Activated CD4-positive, alpha-beta T cell treated with anti-CD3 and anti-CD28 coated beads, Interleukin-2, amount 50 U/mL, for 24 hours (primary cell): ENCODE data around the gene ZNF792.
"Not testable (repeated sequence)": the region's sequence is repeated elsewhere in the genome, so short reads cannot be mapped to it uniquely, and the experiment has no call there.

Source experiments
- DNase-seq, 2 donors: peaks; one replicate each; pipeline ENCODE4 v3.0.0-alpha.2; 2020; ENCODE audit warnings: low read depth in 1 of 2, low spot score in 1 of 2

The ZNF792 gene

DNA sequence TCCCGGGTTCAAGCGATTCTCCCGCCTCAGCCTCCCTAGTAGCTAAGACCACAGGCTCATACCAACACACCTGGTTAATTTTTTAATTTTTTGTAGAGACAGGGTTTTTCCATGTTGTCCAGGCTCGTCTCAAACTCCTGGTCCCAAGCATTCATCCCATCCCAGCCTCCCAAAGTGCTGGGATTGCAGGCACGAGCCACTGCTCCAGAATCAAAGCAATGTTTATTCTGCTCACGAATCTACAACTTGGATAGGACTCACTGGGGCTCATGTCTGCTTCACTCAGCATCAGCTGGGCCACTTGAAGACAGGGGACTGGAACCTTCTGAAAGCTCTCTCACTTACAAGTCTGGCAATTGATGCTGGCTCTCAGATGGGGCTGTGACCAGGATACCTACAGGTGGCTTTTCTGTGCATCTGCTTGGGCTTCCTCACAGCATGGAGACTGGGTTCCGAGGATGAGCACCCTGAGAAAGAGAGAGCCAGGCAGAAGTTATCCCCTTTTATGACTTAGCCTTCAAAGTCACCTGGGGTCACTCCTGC lies 8.2 kb upstream of the ZNF792 start:
- no peak for DNase-seq

GRCh38 chr19:34970185-34970780 lies 6.3 kb upstream of the ZNF792 start:
- not testable (repeated sequence) for DNase-seq

GRCh38 chr19:34969721-34970120 lies 5.7 kb upstream of the ZNF792 start:
- no peak for DNase-seq

DNA sequence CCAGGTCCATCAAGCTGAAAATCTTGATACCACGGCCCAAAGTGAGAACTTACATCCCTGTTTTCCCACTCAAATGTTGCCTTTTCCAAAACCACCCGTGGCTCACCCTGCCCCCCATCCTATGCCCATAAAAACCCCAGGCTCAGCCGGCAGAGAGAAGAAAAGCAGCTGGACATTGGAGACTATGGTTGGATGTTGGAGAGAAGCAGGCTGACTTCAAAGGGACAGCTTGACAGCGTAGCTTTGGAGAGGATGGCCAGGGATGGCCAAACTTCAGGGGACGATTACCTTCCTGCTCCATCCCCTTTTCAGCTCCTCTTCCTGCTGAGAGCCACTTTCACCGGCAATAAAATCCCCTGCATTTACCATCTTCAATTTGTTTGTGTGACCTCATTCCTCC lies 3.5 kb upstream of the ZNF792 start:
- no peak for DNase-seq

- not testable (repeated sequence) for DNase-seq
These were observed 1.5 kb upstream of the ZNF792 start for GRCh38 chr19:34965505-34965904.

- no peak for DNase-seq
These were observed 569 bp upstream of the ZNF792 start for GRCh38 chr19:34964598-34964997.

DNA sequence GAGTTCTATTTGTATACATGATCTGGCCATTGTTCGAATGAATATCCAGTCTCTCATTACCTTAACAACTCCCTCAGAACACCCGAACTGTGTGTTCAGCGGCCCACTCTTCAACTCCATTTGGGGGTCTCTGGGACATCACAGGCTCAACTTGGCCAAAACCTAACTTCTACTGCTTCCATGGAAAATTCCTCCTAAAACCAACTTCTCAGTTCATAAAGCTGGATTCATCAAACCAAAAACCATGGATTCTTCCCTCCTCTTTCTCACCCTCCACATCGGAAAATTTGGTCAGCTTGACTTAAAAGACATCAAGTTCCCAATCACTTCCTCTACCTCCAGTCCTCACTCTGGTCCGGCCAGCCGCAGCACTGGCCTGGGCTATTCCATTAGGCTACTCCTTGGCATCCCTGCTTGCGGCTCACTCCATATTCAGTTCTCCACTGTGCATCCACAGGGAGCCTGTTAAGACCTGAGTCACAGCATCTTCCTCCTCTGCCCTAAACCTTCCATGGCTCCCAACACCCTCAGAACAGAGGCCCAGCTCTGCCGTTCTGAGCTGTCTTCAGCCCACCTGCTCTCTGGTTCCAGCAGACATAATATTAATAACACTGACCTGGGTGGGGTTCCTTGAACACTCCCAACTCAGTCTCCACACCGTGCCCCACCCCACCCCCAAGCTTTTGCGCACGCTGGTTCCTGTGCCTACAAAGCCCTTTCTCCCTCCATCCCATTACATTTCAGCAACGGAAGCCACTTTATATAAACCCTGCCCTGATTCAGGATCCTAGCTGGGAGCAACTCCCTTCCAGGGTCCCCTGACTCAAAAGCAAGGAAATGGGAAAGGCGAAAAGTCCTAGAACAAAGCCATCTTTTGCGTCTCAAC lies 1.1 kb downstream of the ZNF792 start:
- DNase-seq, result no peak

DNA sequence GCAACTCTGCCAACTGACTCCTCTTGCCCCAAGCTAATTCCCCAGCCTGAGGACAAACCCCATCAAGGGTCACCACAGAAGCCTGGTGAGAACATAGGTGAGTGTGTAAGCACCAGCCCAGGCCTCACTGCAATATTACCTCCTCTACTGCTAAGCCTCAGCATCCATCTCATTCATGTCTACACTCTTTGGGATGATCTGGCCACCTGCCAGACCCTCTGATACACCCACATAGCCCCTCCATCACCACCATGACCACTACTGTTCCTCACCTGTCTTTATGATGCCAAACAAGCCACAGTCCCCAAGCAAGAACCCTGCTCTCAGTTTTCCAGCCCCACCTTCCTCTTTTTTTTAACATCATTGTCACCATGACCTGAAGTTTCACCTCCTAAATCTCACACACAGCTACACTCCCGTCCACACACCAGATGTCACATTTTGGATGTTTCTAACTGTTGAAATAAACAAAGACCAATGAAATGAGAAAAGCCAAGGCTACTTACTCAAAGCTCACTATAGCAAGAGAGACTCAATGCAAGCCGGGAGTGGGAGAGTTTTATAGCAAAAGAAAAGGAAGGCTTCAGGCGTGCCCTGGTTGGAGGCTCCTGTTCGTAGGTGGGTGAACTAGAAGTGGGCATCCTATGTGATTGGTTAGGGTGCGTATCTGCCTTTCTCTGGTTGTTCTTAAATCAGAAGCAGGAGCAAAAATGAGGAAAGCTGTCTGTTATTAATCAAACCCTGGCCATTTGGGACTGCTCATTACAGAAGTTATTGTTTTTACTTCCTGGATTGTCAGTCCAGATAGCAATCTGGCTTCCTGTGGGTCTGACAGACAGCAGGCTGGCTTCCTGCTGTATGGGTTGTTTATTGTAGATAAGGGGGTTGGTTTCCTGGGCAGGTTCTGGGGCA lies 2.0 kb downstream of the ZNF792 start:
- DNase-seq, result no peak

- no peak for DNase-seq
These were observed 2.9 kb downstream of the ZNF792 start for GRCh38 chr19:34960940-34961679.

DNA sequence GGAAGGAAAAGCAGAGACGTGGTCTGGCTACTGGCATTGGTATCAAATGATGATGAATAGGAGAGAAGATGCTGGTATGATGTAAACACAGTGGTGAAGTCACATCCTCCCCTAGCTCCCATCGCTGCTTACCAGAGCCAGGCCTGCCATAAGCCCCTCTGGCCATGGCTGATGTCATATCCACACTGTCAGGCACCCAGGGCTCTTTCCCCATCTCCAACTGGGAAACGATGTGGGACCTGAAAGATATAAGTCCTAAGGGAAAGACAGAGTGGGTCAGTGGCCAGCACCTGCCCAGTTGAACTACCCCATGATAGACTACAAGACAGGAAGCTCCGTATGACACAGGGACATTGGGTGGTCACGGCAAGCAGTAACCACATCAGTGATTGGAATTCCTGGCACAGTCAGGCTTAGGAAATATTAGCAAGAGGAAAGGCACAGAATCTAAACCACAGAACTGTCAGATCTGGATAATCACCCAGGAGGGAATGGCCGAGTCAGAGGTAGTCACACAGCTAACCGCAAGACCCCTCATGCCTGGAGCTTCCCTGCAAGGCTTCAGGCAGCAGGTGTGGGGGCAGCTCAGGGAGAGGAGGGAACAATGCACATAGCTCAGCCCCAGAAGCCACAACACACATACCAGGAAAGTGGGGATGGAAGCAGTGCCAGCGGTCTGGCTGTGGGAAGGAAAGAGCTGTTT lies 3.8 kb downstream of the ZNF792 start:
- no peak for DNase-seq

DNA sequence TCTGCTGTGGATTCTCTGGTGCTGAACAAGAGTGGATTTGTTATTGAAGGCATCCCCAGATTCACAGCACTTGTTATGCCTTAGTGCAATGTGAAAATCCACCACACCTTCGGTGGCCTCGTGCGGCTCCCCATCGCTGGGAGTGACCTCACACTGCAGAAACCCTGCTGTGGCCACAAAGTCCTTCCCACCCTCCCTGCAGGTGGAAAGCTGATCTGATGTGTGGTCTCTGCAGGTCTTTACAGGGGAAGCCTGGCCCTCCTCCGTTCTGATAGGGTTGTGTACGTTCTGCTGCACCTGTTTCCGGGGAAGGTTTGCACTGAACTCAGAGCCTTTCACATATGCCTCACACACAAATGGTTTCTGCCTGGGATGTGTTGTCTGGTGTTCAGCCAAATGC lies 5.0 kb downstream of the ZNF792 start:
- no peak for DNase-seq

- DNase-seq, result no peak
These were observed 5.9 kb downstream of the ZNF792 start for GRCh38 chr19:34957830-34958751.

GRCh38 chr19:34953092-34953491 lies 10.9 kb downstream of the ZNF792 start:
- no peak for DNase-seq

DNA sequence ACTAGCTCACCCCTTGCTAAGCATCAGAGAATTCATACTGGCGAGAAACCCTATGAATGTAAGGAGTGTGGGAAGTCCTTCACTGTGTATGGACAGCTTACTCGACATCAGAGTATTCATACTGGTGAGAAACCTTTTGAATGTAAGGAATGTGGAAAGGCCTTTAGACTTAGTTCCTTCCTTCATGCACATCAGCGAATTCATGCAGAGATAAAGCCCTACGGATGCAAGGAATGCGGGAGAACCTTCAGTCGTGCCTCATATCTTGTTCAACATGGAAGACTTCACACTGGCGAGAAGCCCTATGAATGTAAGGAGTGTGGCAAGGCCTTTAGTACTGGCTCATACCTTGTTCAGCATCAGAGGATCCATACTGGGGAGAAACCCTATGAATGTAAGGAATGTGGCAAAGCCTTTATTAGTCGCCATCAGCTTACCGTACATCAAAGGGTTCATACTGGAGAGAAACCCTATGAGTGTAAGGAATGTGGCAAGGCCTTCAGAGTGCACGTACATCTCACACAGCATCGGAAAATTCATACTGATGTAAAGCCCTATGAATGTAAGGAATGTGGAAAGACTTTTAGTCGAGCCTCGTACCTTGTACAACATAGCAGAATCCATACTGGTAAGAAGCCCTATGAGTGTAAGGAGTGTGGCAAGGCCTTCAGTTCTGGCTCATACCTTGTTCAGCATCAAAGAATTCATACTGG lies 20.0 kb downstream of the ZNF792 start:
- DNase-seq, result no peak

DNA sequence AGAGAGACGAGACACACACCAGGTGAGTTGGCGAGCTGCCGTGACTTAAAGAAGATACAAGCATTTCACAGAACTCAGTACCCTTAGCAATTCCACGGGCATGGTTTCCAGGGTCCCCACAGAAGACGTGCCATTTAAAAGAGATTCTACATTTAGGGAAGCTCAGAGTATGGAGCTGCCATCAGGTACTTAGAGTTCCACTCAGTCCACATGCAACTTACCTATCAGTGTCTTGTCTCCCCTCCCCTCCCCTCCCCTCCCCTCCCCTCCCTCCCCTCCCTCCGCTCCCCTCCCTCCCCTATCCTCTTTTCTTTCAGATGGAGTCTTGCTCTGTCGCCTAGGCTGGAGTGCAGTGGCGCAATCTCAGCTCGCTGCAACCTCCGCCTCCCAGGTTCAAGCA lies 25.1 kb downstream of the ZNF792 start:
- DNase-seq, result no peak

- no peak for DNase-seq
These were observed 27.8 kb downstream of the ZNF792 start for GRCh38 chr19:34936184-34936583.

DNA sequence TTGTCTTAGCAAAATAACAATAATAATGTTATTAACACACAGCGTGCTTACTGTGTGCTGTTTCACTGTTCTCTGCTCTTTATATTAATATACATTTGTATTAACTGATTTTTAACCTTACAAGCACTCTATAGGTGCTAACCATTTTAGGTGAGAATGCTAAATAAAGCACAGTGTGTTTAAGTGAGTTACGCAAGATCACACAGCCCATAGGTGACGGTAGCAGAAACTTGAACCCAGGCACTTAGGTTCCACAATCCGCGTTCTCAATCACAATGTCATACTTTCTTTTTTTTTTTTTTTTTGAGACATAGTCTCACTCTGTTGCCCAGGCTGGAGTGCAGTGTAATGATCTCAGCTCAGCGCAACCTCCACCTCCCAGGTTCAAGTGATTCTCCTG lies 31.5 kb downstream of the ZNF792 start:
- DNase-seq, result no peak

GRCh38 chr19:34926685-34927375 lies 37.2 kb downstream of the ZNF792 start, which contains the start of gene ZNF30:
Gene ZNF30, plus strand, starts transcription at chr19:34926903. Its CDS starts 3,045 bp downstream, at chr19:34929948.
- peak; percentile 56 to 78 for DNase-seq
